NT2/D1 (cell line): ENCODE data around the gene KCNK7.

Source experiments
- SUZ12 ChIP-seq: IDR thresholded peaks from 2 replicates; pipeline ENCODE4 v1.6.1; 2011; ENCODE audit not compliant: insufficient read length, insufficient read depth; ENCODE audit errors: extremely low read depth
- ZNF274 ChIP-seq: IDR thresholded peaks from 2 replicates; pipeline ENCODE4 v1.6.1; 2011; ENCODE audit warnings: mild to moderate bottlenecking, low read depth, low read length

GRCh38 chr11:65563601-65564000, 32.0 kb downstream of the KCNK7 start:
- TF ChIP-seq ZNF274 = no peak
- no peak for TF ChIP-seq SUZ12
